Measurements from ENCODE around the gene PYHIN1.
"Not testable (repeated sequence)": the region's sequence is repeated elsewhere in the genome, so short reads cannot be mapped to it uniquely, and the experiment has no call there.

Gene PYHIN1

DNA sequence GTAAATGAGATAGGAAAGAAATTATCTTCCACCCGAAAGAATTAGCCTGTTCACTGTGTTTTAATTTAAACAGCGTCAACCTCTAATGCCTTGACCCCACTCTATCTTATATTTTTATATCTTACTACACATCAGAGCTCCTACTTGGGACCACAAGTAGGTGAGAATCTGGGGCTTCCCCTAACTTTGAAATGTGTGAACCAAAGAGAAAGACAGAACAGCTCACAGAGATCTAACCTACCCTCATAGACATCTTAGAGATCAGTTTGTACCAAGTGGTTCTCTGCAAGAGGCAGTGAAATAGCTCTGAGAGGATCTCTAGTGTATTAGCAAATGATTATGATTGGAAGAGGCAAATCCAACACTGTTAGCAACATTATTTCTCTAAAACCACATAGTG is 47.4 kb downstream of the PYHIN1 start:
- DNase-seq (ENCODE audit: low read depth in 1 of 2, low spot score in 1 of 2), result no peak

DNA sequence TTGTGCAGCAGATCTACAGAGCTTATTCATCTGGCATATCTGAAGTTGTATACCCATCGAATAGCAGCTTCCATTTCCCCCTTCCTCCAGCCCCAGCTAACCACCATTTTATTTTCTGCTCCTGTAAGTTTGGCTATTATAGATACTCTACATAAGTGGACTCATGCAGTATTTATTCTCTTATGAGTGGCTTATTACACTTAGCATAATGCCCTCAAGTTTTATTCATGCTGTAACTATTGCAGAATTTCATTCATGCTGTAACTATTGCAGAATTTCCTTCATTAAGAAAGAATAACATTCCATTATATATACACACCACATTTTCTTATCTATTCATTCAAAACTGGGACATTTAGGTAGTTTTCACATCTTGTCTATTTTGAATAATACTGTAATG is 47.9 kb downstream of the PYHIN1 start:
- DNase-seq (ENCODE audit: low read depth in 1 of 2, low spot score in 1 of 2), result no peak

DNA sequence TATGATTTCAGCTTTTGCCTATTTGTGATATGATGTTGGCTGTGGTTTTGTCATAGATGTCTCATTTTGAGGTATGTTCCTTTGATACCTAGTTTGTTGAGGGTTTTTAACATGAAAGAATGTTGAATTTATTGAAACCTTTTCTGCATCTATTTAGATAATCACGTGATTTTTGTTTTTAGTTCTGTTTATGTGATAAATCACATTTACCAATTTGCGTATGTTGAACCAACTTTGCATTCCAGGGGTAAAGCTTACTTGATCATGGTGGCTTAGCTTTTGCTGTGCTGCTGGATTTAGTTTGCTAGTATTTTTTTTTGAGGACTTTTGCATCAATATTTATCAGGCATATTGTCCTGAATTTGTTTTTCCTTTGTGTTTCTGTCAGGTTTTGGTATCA is 51.9 kb downstream of the PYHIN1 start:
- DNase-seq (ENCODE audit: low read depth in 1 of 2, low spot score in 1 of 2), result no peak

DNA sequence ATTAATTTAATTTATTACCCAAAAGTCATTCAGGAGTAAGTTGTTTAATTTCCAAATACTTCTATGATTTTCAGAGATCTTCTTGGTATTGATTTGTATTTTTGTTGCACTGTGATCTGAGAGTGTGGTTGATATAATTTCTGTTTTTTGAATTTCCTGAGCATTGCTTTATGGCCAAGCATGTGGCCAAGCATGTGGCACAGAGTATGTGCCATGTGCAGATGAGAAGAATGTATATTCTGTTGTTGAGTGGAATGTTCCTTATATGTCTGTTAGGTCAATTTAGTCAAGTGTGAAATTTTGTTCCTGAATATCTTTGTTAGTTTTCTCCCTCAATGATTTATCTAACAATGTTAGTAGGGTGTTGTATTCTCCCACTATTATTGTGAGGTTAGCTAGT is 53.0 kb downstream of the PYHIN1 start:
- DNase-seq (ENCODE audit: low read depth in 1 of 2, low spot score in 1 of 2), result no peak

DNA sequence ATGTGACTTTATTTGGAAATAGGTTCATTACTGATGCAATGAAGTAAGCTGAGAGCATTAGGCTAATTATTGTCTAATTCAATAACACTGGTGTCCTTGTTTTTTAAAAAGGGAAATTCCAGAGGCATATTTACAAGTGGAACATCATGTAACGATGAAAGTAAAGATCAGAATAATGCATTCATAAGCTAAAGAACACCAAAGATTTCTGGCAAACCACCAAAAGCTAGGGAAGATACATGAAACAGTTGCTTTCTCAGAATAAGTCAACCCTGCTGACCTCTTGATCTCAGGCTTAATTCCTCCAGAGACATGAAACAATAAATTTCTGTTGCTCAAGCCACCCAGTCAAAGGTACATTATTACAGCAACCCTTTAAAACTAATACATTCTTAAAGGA is 58.1 kb downstream of the PYHIN1 start:
- no peak for DNase-seq (ENCODE audit: low read depth in 1 of 2, low spot score in 1 of 2)

DNA sequence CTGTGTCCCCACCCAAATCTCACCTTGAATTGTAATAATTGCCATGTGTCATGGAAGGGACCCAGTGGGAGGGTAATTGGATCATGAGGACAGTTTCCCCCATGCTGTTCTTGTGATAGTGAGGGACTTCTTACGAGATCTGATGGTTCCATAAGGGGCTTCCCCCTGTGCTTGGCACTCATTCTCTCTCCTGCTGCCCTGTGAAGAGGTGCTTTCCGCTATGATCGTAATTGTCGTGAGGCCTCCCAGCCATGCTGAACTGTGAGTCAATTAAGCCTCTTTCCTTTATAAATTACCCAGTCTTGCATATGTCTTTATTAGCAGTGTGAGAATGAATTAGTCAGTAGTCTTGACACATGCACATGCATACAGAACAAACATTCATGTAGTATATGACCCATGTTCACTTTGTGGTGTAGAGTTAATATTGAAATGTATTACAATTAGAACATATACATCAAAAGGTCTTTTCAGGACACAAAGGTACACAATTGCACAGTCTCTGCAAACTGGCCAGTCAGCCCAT is 61.5 kb downstream of the PYHIN1 start:
- no peak for DNase-seq (ENCODE audit: low read depth in 1 of 2, low spot score in 1 of 2)

DNA sequence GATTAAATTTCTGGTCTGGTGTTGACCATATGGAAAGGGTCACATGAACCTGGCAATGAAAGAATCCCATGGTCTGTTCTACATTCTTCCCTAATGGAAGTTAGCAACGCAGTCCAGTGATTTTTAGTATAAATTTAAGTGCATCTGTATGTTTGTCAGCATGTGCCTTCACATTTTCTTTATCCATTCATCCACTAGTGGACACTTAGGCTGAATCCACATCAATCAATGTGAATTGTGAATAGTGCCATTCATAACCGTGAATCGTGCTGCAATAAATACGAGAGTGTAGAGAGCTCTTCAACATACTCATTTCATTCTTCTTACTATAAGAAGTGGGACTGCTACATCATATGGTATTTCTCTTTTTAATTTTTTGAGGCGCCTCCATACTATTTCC is 65.6 kb downstream of the PYHIN1 start:
- DNase-seq (ENCODE audit: low read depth in 1 of 2, low spot score in 1 of 2), result no peak

DNA sequence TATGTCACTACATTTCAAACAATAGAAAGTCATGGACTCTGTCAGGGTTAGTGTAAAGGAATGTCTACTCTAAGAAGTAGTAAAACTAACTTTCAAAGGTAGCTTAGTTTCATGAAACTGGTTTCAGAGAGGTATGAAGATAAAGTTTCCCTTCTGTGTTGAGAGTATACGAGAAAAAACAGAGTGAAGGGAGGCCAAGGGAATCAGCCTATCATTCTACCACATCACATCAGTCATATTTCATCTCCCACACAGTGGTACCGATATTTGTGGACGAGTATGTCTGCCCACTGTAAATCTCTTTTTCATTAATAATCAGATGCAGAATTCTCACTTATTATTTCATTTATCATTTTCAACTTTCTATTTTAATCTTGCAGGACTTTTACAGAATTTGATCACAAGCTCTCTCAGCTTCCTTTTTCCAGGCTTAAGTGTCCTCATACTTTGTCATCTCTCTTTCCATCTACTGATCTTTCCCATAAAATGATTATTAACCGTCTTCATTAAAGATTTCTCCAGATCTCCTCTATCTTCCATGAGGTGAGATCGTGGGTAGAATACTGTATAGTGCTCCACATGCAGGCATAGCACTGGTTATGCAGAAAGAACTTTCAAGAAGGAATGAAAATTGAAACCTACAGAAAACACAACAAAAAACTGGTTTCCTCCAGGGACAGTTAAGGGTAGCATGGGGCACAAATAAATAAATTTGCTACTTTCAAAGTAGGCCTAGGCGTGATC is 66.9 kb downstream of the PYHIN1 start:
- no peak for DNase-seq (ENCODE audit: low read depth in 1 of 2, low spot score in 1 of 2)

DNA sequence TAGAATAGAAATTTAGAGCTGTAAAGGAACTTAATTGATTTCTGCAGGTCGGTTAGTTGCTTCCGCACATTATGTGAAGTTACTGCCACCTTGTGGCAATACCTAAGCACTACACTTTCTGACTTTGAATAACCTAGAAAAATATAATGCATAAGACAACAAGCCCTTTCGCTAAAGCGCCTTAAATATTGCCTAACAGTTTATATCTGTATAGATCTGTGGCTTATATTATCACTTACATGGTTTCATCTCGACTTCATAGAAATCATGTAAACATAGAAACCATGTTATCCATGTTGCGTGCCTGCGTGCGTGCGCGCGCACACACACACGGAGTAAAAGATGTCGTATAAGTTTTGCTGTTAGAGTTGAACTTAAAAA is 67.4 kb downstream of the PYHIN1 start:
- peak in 1 of 2 donors; percentile 55 for DNase-seq (ENCODE audit: low read depth in 1 of 2, low spot score in 1 of 2)

DNA sequence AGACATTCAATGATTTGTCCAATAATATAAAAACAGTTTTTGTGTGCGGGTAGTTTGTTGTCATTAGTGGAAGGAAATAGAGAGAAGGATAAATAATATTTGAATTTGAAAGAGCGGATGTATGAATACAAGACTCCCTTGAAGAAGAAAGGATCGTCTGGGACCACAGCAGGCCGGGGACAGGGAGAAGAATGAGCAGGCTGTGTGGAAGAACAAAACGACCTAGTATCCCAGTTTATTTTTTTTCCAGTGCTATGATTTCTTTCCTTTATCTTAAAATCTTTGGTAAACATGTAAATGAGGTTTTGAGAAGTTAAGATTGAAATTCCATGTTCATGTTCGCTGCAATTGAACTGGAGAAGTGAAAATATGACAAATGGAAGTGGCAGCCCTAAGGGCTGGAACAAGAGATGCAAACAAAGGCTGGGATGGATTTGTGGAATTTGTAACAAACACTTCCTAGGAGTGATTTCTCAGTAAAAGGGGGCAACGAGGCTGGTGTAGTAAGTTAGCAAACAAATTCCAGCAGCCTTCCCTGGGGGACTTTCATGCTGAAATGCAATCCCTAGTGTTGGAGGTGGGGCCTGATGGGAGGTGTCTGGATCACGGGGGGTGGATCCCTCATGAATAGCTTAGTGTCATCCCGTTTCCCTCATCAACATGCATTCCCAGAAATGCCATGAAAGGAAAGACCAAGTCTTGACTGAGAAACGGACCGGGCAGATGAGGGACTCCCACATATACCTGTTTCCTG is 68.1 kb downstream of the PYHIN1 start:
- no peak for DNase-seq (ENCODE audit: low read depth in 1 of 2, low spot score in 1 of 2)

DNA sequence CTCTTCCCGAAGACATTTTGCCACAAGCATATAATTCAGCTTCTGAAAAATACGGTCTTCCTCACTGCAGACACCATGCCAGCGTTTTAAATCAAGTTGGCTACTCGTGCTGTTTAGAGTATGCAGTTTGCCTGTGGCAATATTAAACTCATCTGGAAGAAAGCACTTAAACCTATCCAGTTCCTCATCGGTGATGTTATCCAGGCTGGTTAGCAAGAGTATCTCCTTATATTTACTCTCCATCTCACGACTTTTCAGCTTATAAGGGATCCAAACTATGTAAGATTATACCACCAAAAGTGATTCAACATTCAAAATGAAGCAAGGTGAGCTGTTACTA is 68.7 kb downstream of the PYHIN1 start:
- DNase-seq (ENCODE audit: low read depth in 1 of 2, low spot score in 1 of 2), result no peak

DNA sequence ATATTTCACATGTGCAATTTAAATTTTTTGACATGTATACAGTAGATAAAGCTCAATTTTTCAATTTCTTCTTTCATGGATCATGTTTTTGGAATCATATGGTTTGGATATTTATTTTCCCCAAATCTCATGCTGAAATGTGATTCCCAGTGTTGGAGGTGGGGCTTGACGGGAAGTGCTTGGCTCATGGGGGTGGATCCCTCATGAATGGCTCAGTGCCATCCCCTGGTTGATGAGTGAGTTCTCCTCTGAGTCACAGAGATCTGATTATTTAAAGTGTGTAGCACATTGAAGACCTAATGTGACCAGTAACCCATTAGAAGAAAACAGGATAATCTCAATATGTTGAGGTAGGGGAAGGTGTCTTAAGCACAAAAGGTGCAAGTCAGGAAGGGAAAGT is 69.3 kb downstream of the PYHIN1 start:
- no peak for DNase-seq (ENCODE audit: low read depth in 1 of 2, low spot score in 1 of 2)

DNA sequence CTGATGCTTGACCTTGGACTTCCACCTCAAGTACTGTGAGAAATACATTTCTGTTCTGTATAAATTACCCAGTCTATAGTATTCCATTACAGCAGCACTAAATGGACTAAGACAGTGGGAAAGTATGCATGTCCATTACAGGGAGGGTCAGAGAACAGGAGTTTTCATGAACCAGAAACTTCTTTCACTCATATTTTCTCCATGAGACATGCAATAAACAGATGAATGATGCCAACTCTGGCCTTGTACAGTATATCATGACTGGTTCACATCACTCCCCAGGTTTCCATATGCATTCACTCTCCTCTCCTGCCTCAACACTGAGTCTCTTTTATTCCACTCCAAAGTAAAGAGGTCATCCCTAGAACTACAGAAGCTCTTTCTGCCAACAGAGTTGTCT is 73.8 kb downstream of the PYHIN1 start:
- no peak for DNase-seq (ENCODE audit: low read depth in 1 of 2, low spot score in 1 of 2)

DNA sequence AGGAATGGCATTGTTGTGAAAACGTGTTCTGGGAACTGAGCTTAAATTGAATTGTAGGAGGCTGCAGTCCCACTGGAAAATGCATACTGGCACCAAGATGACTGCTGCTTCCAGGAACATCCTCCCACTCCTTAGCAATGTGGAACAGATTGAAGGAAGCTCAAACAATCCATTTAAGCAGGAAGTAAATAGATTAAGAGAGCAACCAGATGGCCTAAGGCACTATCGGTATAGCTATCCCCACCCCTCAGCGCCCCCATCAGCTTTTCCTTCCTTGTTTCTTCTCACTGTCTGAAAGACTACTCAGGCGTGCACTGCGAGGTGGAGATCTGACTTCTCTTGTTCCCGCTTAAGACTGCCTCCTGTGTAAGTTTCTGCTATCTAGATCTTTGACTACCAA is 74.3 kb downstream of the PYHIN1 start:
- DNase-seq (ENCODE audit: low read depth in 1 of 2, low spot score in 1 of 2), result no peak

DNA sequence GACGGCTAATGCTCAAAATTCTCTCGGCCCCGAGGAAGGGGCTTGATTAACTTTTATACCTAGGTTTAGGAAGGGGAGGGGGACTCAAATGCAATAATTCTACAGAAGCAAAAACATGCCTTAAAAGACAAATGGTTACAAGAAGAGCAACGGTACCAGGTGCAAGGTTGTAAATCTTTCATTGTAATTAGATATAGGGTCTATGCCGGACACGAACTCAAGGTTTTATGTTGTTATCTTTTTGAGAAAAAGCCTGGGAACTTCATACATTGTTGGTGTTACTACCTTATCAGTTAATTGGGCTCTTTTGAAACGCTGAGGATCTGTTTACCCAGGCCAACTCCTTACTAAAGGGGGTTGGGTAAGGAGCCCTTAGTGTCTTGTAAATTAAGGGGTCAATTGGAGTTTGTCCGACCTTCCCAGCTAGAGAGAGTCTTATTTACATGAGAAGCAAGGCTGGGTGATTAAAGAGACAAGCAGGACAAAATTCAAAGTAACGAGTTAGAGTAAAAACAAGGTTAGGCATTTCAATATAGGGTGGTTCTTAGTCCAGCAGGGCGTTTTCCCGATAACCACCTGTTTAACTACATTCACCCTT is 75.0 kb downstream of the PYHIN1 start:
- not testable (repeated sequence) for DNase-seq (ENCODE audit: low read depth in 1 of 2, low spot score in 1 of 2)

DNA sequence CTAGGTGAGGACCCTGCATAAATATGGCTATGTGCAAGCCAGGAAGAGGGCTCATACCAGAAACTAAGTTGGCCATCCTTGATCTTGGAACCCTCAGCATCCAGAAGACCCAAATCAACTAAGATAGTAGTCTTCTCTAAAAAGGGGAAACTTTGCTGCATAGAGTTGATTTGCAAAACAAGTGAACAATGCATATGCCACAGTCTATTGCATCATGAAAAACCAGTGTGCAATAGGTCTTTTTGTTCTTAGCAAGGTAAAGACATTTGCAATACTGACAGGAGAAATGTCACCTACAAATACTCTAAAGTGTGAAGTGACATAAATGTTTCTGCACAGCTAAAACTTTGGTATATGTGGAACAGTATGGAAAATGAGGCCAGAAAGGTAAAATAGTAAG is 76.4 kb downstream of the PYHIN1 start:
- no peak for DNase-seq (ENCODE audit: low read depth in 1 of 2, low spot score in 1 of 2)

DNA sequence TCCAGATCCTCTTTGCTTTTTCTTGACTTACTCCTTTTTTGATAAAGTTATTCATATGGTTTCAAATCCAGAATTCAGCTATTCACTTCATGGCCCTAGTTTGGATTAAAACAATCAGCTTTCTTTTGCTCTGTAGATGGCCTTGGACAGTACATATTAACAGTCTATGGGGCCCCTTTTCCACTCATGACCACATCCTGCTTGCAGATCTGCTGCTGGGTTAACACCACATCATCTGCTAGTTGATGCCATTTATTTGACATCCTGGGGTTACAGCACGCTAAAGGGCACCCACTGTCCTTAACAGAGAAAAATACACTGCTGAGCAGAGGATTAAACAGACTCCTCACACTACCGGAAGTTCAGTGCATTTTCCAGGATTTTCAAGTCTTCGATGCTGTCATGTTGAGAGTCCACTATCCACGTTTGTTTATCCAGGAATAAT is 77.4 kb downstream of the PYHIN1 start:
- DNase-seq (ENCODE audit: low read depth in 1 of 2, low spot score in 1 of 2), result peak in 1 of 2 donors; percentile 64

DNA sequence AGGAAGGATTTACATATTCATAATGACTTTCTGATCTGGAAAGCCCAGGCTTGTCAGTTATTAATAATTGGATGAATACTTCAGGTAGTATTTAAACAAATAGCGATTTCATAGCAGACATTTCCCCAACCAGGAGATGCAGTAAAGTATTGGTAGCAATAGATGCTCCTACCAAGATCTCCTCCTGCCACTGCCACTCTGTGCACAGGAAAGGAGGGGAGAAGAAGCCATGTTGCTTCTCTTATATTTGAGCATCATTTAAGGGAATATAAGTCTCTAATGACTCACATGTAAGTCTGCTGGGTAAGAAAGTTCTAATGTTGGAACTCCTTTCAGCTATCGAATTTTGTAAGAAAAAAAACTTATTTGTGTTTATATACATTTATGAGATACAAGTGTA is 77.9 kb downstream of the PYHIN1 start:
- DNase-seq (ENCODE audit: low read depth in 1 of 2, low spot score in 1 of 2), result no peak

DNA sequence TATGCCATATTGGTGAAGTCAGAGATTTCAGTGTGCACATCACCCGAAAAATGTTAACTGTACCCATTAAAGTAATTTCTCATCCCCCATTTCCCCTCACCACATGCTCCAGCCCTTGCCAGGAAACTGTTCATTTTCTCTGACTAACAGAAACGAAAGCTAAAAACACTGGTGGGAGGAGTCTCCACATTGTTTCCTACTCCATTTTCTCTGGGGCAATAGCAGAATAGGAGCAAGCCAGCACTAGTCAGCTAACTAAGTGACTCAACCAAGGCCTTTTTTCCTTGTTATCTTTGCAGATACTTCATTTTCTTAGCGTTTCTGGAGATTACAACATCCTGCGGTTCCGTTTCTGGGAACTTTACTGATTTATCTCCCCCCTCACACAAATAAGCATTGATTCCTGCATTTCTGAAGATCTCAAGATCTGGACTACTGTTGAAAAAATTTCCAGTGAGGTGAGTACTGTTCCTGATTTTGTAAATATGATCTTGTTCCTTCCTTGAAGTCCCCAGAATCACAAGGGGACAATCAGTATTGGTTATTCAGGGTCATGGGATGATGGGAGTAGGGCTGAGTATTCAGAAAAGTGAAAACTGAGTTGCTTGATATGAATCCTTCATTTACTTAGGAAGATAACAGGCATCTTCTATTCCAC is 78.5 kb downstream of the PYHIN1 start, which contains the start of gene IFI16:
TSS of gene IFI16 (plus strand) at position 204 of the 658 bp plus-strand sequence. CDS start 4,774 bp downstream, outside the sequence.
- peak in 1 of 2 donors; percentile 78 for DNase-seq (ENCODE audit: low read depth in 1 of 2, low spot score in 1 of 2)

DNA sequence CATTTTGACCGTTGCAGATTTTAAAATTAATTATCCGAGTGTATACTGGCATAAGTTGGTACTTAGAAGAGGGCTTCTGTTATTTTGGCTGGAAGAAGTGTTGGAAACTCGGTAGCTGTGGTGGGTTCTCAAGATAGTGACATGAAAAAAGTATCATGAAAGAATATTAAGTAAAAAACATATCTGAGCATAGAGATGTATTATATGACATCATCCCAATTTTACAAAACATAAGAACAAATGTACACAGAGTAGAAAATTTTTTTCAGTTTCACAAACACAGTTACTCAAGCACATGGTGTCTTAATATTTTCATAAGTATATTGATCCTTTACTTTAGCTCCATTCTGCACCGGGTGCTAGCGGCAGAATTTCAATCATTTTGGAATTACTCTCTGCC is 79.0 kb downstream of the PYHIN1 start:
- no peak for DNase-seq (ENCODE audit: low read depth in 1 of 2, low spot score in 1 of 2)

DNA sequence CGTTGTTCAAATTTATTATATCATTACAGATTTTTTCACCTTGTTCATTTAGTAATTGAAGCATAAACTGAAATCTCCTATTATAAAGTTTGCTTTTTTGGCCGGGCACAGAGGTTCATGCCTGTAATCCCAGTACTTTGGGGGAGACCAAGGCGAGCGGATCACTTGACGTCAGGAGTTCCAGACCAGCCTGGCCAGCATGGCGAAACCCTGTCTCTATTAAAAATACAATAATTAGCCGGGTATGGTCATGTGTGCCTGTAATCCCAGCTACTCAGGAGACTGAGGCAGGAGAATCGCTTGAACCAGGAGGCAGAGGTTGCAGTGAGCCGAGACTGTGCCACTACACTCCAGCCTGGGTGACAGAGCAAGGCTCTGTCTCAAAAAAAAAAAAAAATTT is 79.6 kb downstream of the PYHIN1 start:
- DNase-seq (ENCODE audit: low read depth in 1 of 2, low spot score in 1 of 2), result not testable (repeated sequence)

DNA sequence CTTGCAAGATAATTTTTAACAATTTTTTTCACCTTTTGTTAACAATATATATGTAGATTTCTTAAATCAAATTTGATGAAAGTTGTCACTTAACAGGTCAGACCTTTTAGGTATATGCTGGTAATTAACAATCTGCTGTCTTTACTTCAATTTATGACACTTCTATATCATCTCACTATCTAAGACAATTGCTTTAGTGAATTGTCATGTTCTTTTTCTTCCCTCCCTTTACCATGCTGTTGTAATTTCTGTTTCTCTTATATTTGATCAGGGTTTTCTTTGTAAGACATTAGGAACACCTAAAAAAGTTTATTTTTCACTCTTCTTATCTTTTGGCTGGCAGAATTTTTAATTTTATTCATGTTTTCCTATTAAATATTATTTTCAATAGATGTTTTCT is 80.4 kb downstream of the PYHIN1 start:
- DNase-seq (ENCODE audit: low read depth in 1 of 2, low spot score in 1 of 2), result no peak
